Activated CD4-positive, CD25-positive, alpha-beta regulatory T cell (primary cell): Measurements from ENCODE around the gene PDE11A.
"Not testable (repeated sequence)": the region's sequence is repeated elsewhere in the genome, so short reads cannot be mapped to it uniquely, and the experiment has no call there.

ENCODE experiments used
- DNase-seq, 4 experiments: peaks; one replicate each; lab custom pipeline; 2025; lab: John Stamatoyannopoulos, UW

PDE11A gene

GRCh38 chr2:178008636-178009289, 63.8 kb downstream of the PDE11A start:
- DNase-seq, result no peak

GRCh38 chr2:178006710-178007109, 65.9 kb downstream of the PDE11A start:
- DNase-seq, result no peak

GRCh38 chr2:178005756-178006155, 66.8 kb downstream of the PDE11A start:
- no peak for DNase-seq

- no peak for DNase-seq
These were observed 70.5 kb downstream of the PDE11A start for GRCh38 chr2:178002038-178002437.

GRCh38 chr2:177998996-177999395, 73.6 kb downstream of the PDE11A start:
- no peak for DNase-seq

GRCh38 chr2:177998006-177998405, 74.6 kb downstream of the PDE11A start:
- no peak for DNase-seq

- no peak for DNase-seq
These were observed 79.6 kb downstream of the PDE11A start for GRCh38 chr2:177992992-177993391.

- DNase-seq, result no peak
These were observed 83.3 kb downstream of the PDE11A start for GRCh38 chr2:177989029-177989885.

- no peak for DNase-seq
These were observed 87.8 kb downstream of the PDE11A start for GRCh38 chr2:177984749-177985148.

GRCh38 chr2:177983183-177983788, 89.3 kb downstream of the PDE11A start:
- DNase-seq, result no peak

GRCh38 chr2:177972782-177973181, 99.8 kb downstream of the PDE11A start:
- DNase-seq, result no peak

GRCh38 chr2:177972123-177972522, 100.5 kb downstream of the PDE11A start:
- no peak for DNase-seq

- DNase-seq, result no peak
These were observed 101.7 kb downstream of the PDE11A start for GRCh38 chr2:177970670-177971454.

- DNase-seq, result no peak
These were observed 107.7 kb downstream of the PDE11A start for GRCh38 chr2:177964892-177965291.

- no peak for DNase-seq
These were observed 120.4 kb downstream of the PDE11A start for GRCh38 chr2:177952151-177952550.

- DNase-seq, result not testable (repeated sequence)
These were observed 125.0 kb downstream of the PDE11A start for GRCh38 chr2:177947598-177947997.

- DNase-seq, result not testable (repeated sequence)
These were observed 128.0 kb downstream of the PDE11A start for GRCh38 chr2:177944530-177944929.

- DNase-seq, result no peak
These were observed 129.8 kb downstream of the PDE11A start for GRCh38 chr2:177942731-177943130.

- DNase-seq, result no peak
These were observed 133.4 kb downstream of the PDE11A start for GRCh38 chr2:177939211-177939610.

GRCh38 chr2:177930916-177931315, 141.7 kb downstream of the PDE11A start:
- no peak for DNase-seq

GRCh38 chr2:177929662-177930522, 142.7 kb downstream of the PDE11A start:
- DNase-seq, result no peak
